ENCODE measurements around the gene SPATC1L. TPM values are rescaled to one million over a fixed set of nuclear protein-coding genes. Genes with fewer than 3 reads are reported as not detected.

Gene SPATC1L
- total RNA-seq, 1 donor from 2014 or later, result 25.3 TPM

GRCh38 chr21:46161633-46162592 is 22.3 kb downstream of the SPATC1L start:
- no peak overlapping the region for H3K4me3 Mint-ChIP-seq (ENCODE audit: unreplicated experiment)
- DNase-seq (ENCODE audit: low spot score), result no peak
- no peaks in the 10 kb centered on the region for H3K9me3 Mint-ChIP-seq (ENCODE audit: unreplicated experiment)
- peaks cover 10% of the 10 kb centered on the region for H3K27me3 Mint-ChIP-seq (ENCODE audit: unreplicated experiment)
- no peaks in the 10 kb centered on the region for H3K4me1 Mint-ChIP-seq (ENCODE audit: unreplicated experiment)
- peaks cover 8% of the 10 kb centered on the region for H3K36me3 Mint-ChIP-seq (ENCODE audit: low read depth, unreplicated experiment)
- no peak for TF ChIP-seq CTCF (IDR thresholded peaks at IDR 0.05; ENCODE audit: unreplicated experiment)
- H3K27ac Mint-ChIP-seq (ENCODE audit: unreplicated experiment), result no peak overlapping the region

DNA sequence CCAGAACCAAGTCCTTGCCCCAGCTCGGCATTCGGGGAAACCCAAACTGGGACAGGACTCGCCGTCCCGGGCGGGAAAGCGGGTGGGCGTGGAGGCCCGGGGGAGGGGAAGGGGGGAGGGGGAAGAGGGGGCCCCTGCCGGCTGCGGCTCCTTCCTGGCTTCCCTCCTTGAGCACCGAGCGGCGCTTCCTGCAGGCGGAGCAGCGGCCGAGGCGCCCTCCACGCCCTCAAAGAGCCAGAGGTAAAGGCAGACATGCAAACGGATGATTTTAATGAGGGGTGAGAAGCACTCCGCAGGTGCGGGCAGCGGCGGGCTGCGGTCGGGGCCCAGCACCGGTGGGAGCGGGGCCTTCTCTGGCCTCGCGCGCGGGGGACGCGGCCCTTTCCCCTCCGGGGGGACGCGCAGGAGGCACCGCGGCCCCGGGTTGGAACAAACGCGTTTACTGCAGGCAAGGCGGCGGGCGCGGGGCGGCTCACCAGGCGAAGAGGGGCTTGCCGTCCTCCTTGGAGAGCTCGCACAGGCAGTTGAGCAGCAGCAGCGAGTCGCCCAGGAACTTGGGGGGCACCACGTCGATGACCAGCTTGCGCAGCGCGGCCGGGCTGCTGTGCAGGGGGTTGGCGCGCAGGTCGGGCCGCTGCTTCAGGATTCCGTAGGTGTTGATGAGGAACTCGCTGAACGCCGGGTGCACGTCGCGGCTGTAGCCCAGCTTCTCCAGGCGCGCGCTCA is 23.2 kb downstream of the SPATC1L start:
- H3K9me3 Mint-ChIP-seq (ENCODE audit: unreplicated experiment), result no peaks in the 10 kb centered on the region
- H3K36me3 Mint-ChIP-seq (ENCODE audit: low read depth, unreplicated experiment), result peaks cover 10% of the 10 kb centered on the region
- H3K27ac Mint-ChIP-seq (ENCODE audit: unreplicated experiment), result no peak overlapping the region
- no peak overlapping the region for H3K4me3 Mint-ChIP-seq (ENCODE audit: unreplicated experiment)
- no peaks in the 10 kb centered on the region for H3K4me1 Mint-ChIP-seq (ENCODE audit: unreplicated experiment)
- DNase-seq (ENCODE audit: low spot score), result no peak
- TF ChIP-seq CTCF (IDR thresholded peaks at IDR 0.05; ENCODE audit: unreplicated experiment), result no peak
- H3K27me3 Mint-ChIP-seq (ENCODE audit: unreplicated experiment), result peaks cover 10% of the 10 kb centered on the region

DNA sequence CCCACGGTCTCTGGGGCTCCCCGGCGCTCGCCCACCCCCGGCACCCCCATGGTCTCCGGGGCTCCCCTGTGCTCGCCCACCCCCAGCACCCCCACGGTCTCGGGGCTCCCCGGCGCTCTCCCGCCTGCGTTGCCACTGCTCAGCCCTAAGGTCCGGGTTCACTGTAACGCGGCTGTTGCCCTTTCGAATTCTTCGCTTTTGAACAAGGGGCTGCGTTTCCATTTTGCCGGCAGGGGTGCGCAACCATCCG is 23.7 kb downstream of the SPATC1L start:
- TF ChIP-seq CTCF (IDR thresholded peaks at IDR 0.05; ENCODE audit: unreplicated experiment), result no peak
- H3K36me3 Mint-ChIP-seq (ENCODE audit: low read depth, unreplicated experiment), result peaks cover 12% of the 10 kb centered on the region
- H3K27me3 Mint-ChIP-seq (ENCODE audit: unreplicated experiment), result peaks cover 10% of the 10 kb centered on the region
- H3K27ac Mint-ChIP-seq (ENCODE audit: unreplicated experiment), result no peak overlapping the region
- H3K4me3 Mint-ChIP-seq (ENCODE audit: unreplicated experiment), result no peak overlapping the region
- no peaks in the 10 kb centered on the region for H3K9me3 Mint-ChIP-seq (ENCODE audit: unreplicated experiment)
- no peak for DNase-seq (ENCODE audit: low spot score)
- no peaks in the 10 kb centered on the region for H3K4me1 Mint-ChIP-seq (ENCODE audit: unreplicated experiment)

DNA sequence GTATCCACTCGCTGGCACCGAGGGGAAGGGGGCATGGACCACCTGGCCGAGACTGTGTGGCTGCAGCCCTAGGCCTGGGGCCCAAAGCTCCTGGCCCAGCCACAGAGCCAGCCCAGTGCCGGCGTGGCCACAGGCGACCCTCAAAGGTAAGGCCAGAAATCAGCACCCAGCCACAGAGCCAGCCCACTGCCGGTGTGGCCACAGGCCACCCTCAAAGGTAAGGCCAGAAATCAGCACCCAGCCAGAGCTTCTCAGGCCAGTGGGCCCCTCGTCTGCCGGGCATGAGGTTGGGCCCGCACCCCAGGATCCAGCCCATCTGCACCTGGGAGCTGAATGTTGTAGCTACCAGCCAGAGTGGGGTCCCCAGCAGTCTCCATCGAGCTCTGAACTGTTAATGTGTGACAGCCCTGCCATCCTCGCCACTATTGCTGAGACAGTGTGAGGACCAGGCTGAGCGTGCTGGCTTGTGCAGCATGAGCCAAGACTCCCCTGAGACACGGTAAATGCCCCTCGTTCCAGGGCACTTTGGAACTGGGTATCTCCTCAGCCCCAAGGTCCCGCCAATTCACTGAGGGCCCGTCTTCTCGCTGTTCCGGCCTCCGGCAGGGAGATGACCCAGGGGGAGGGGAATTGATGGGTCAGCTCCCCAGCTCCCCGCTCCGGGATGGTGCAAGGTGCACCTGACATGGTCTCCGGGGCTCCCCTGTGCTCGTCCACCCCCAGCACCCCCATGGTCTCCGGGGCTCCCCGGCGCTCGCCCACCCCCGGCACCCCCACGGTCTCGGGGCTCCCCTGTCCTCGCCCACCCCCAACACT is 24.2 kb downstream of the SPATC1L start:
- Mint-ChIP-seq H3K9me3 (ENCODE audit: unreplicated experiment) (no peaks in the 10 kb centered on the region), H3K4me1 (ENCODE audit: unreplicated experiment) (no peaks in the 10 kb centered on the region), H3K4me3 (ENCODE audit: unreplicated experiment) (no peak overlapping the region), H3K27ac (ENCODE audit: unreplicated experiment) (no peak overlapping the region), H3K27me3 (ENCODE audit: unreplicated experiment) (peaks cover 10% of the 10 kb centered on the region), H3K36me3 (ENCODE audit: low read depth, unreplicated experiment) (peaks cover 12% of the 10 kb centered on the region)
- no peak for DNase-seq (ENCODE audit: low spot score)
- TF ChIP-seq CTCF (IDR thresholded peaks at IDR 0.05; ENCODE audit: unreplicated experiment), result no peak
